GM10248 (cell line): ENCODE data around the gene SF3A2.

Experiments
- CTCF ChIA-PET: fragments of 300-600 bp; sonication (Branson Sonifier 250); formaldehyde crosslinking; extraction: SDS; loops from one replicate; lab custom pipeline; 2021; ENCODE audit warnings: antibody characterized with exemption; lab: Yijun Ruan, JAX
- POLR2A ChIA-PET: fragments of 350-650 bp; sonication (Branson Sonifier 250); formaldehyde crosslinking; extraction: SDS; loops from one replicate; lab custom pipeline; 2020; ENCODE audit warnings: antibody characterized with exemption; lab: Yijun Ruan, JAX
- DNase-seq: peaks from one replicate; pipeline ENCODE4 v3.0.0; 2012; ENCODE audit errors: extremely low spot score
- CTCF ChIP-seq: IDR thresholded peaks from 2 replicates; pipeline ENCODE4 v1.5.1; 2012; ENCODE audit warnings: mild to moderate bottlenecking, low read depth; ENCODE audit errors: extremely low read depth, missing control alignments, control extremely low read depth

The SF3A2 gene

GRCh38 chr19:2274185-2274711 lies 37.6 kb downstream of the SF3A2 start:
- ChIA-PET POLR2A (interaction anchor here (0.6 to 0.7 kb wide), 6 partner anchors 22 to 345 kb away, joined by 3 to 5 read pairs (median 4); no protein-coding TSS in a partner anchor), CTCF (interaction anchor here (0.9 to 6.2 kb wide), 12 partner anchors 11 to 119 kb away, joined by 3 to 37 read pairs (median 6); partner anchors contain the start of gene PLEKHJ1)
- peak; percentile 9 for TF ChIP-seq CTCF
- DNase-seq, result no peak

DNA sequence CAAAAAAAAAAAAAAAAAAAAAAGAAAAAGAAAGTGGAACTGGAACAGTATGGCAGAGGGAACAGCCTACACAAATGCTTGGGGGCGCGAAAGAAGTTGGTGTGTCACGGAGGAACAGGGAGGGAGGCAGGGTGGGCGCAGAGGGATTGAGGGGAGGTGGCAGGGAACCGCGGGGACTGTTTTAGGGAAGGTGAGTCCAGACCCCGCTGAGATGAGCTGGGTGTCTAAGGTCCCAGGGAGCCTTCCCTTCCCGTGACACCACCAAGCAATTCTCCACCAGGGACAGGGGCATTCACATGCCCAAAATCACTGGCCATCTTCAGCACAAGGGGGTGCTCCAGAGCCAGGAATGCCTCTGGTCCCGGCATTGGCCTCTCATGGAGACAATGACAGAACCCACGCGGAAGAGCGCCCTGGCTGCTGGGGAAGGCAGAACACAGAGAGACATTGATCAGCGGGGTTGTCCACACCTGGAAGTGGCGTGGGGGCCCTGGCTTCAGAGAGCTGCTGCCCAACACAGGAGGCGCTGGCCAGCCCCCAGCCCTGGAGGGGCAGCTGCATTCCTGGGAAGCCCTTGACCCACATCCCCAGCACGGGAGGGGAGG lies 38.4 kb downstream of the SF3A2 start:
- POLR2A ChIA-PET, result interaction anchor here (0.6 to 1.2 kb wide), 8 partner anchors 12 to 346 kb away, joined by 3 to 5 read pairs (median 4); no protein-coding TSS in a partner anchor

DNA sequence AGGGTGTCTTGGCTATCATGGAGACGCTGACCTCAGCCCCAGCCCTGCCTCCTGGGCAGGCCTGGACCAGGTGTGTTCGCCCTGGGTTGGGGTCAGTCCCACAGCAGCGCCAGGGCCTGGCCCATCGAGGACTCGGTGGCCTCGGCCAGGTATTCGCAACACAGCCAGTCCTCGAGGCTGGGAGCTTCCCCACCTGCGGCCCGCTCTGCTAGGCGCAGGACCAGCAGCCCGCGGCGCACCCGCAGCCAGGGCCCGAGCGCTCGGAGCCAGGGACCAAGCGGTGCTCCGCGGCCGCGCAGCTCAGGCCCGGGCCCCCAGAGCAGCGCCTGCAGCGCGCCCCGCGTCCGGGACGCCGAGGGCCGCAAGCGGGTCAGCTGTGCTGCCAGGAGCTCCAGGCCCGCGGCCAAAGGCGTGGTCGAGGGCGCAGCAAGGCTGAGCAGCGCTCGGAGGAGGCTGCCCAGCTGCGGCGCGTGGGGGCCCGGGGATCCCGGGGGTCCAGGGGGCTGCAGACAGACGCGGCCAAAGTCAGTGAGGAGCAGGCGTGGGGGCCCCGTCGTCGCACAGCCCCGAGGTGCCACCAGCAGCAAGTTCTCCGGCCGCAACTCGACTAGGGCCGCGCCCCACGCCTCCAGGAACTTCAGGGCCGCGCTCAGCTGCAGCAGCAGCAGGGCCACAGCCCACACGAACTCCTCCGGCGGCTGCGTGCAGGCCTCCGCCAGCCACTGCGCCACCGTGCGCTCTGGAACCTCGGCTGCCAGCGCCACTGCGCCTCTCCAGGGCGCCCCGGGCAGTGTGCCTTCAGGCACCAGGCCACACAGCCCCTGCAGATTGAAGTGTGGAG lies 39.2 kb downstream of the SF3A2 start:
- TF ChIP-seq CTCF, result no peak
- DNase-seq, result no peak
- POLR2A ChIA-PET, result interaction anchor here (0.7 to 1.2 kb wide), 2 partner anchors 12 to 25 kb away, joined by 4 to 5 read pairs; no protein-coding TSS in a partner anchor
- CTCF ChIA-PET, result interaction anchor here (0.6 to 6.2 kb wide), 9 partner anchors 12 to 121 kb away, joined by 3 to 37 read pairs (median 8); partner anchors contain the start of gene PLEKHJ1

More for the DNA sequence above, 38.4 kb downstream of the SF3A2 start:
- peak; percentile 51 for TF ChIP-seq CTCF
- DNase-seq, result no peak
- CTCF ChIA-PET, result interaction anchor here (0.6 to 6.2 kb wide), 11 partner anchors 10 to 120 kb away, joined by 3 to 37 read pairs (median 7); partner anchors contain the start of gene PLEKHJ1

GRCh38 chr19:2276429-2276986 lies 39.9 kb downstream of the SF3A2 start:
- ChIA-PET POLR2A (interaction anchor here (0.5 kb wide), 1 partner anchor 201 kb away, joined by 3 read pairs; no protein-coding TSS in a partner anchor), CTCF (interaction anchor here (1.2 to 6.2 kb wide), 5 partner anchors 37 to 122 kb away, joined by 3 to 37 read pairs (median 6); partner anchors contain the start of gene PLEKHJ1)
- TF ChIP-seq CTCF, result no peak
- DNase-seq, result no peak

DNA sequence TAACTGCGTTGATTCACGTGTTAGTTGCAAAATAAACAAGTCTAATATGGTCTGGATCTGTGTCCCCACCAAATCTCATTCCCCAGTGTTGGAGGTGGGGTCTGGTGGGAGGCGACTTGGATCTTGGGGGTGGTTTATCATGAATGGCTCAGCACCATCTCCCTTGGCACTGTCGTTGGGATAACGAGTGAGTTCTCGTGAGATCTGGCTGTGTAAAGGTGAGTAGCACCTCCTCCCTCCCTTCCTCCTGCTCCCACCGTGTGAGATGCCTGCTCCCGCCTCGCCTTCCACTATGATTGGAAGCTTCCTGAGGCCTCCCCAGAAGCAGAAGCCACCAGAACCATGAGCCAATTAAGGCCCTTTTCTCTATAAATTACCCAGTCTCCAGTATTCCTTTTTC lies 40.5 kb downstream of the SF3A2 start:
- ChIA-PET CTCF (interaction anchor here (1.5 to 6.2 kb wide), 3 partner anchors 38 to 82 kb away, joined by 3 to 37 read pairs (median 6); partner anchors contain the start of gene PLEKHJ1), POLR2A (interaction anchor here (0.5 kb wide), 1 partner anchor 201 kb away, joined by 3 read pairs; no protein-coding TSS in a partner anchor)
- no peak for TF ChIP-seq CTCF
- no peak for DNase-seq
